Fibroblast of villous mesenchyme (primary cell): ENCODE measurements around the gene FKBP11. TPM values are rescaled to one million over a fixed set of nuclear protein-coding genes. Genes with fewer than 3 reads are reported as not detected.

ENCODE experiments used
- DNase-seq: peaks from one replicate; pipeline ENCODE4 v3.0.0-alpha.2; 2010; ENCODE audit warnings: low read depth
- H3K4me3 ChIP-seq: 2 replicates; pipeline ENCODE4 v1.5.1; 2011; ENCODE audit warnings: low read depth, mild to moderate bottlenecking, low read length
- total RNA-seq: library from RNA; depleted of rRNA; stranded (reverse); fragments of >200 nt; gene quantifications from 2 replicates; pipeline ENCODE4 v1.2.3, GENCODE V29; 2012
- TF ChIP-seq, protein P1 (sequence below): IDR thresholded peaks from 2 replicates; pipeline ENCODE4 v1.5.1; 2012; ENCODE audit warnings: low read depth, mild to moderate bottlenecking, low read length; ENCODE audit not compliant: insufficient read depth

Gene FKBP11
- 21.9 and 25.5 TPM in 2 replicates for total RNA-seq

DNA sequence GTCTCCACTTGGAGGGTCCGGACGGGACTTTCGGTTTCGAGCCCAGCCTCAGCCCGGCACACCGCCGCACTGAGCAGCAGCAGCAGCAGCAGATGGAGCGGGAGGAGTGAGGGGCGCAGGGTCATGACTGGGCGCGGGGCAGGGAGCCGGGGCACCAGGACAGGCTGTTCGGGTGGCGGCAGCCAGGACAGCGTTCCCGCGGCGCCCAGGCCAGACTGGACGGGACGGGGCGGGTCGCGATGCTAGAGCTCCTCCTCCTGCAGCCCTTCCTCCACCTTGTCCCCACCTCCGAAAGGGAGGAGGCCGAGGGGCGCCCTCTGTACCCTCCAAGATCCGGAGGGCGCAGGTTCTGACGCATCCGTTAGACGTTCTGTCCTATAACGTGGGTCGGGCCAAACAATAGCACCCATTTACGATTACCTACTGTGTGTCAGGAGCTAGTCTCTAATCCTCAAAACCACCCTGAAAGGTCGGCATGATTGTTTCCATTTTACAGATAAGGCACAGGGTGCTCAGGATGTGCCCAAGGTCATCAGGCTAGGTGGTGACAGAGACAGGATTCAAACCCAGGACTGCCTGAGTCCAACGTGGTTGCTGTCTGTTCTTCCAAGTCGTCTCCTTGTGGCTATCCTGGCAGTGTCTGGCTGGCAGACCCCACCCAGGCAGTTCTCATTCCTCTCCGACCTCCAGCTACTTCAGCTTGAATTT is at the start of gene FKBP11:
Gene FKBP11, minus strand, starts transcription at position 189 of the 708 bp plus-strand sequence. Its CDS starts 64 bp downstream, at position 125.
- peak within 1 kb of the TSS; percentile 76 for H3K4me3 ChIP-seq
- TF ChIP-seq, protein P1, sequence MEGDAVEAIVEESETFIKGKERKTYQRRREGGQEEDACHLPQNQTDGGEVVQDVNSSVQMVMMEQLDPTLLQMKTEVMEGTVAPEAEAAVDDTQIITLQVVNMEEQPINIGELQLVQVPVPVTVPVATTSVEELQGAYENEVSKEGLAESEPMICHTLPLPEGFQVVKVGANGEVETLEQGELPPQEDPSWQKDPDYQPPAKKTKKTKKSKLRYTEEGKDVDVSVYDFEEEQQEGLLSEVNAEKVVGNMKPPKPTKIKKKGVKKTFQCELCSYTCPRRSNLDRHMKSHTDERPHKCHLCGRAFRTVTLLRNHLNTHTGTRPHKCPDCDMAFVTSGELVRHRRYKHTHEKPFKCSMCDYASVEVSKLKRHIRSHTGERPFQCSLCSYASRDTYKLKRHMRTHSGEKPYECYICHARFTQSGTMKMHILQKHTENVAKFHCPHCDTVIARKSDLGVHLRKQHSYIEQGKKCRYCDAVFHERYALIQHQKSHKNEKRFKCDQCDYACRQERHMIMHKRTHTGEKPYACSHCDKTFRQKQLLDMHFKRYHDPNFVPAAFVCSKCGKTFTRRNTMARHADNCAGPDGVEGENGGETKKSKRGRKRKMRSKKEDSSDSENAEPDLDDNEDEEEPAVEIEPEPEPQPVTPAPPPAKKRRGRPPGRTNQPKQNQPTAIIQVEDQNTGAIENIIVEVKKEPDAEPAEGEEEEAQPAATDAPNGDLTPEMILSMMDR = no peak
- DNase-seq = peak; percentile 57

DNA sequence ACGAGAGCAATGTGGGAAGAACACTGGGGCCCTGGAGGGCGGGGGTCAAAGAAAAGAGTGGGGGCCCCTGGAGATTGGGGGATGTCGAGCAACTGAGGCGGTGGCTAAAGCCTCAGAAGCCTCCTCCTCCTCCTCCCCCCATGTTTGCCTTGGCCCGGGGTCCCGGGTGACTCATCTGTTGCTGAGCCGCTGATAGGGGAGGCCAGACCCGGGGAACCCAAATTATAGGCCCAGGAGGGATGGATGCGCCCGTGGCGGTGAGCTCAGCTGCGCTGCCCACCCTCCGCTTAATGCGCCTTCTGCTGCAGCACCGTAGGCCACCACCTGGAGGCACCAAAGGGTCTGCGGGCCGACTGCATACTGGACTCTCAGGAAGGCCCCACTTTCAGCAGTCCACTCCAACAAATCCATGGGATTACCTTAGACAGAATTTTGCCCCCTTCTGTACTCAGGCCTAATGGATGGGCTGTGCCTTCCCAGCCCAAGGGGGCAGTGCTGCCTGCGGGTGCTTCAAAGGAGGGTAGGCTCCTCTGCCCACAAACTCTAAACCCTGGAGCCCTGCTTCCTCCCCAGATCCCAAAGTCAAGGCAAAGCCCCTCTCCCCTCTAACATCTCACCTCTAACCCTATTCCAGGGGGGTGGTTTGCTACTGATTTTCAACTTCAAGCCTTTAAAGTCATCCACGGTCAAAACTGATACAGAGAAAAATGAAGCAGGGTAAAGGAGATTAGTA is 48.8 kb upstream of the FKBP11 start:
- TF ChIP-seq, protein P1 = peak; percentile 42
- DNase-seq = no peak
- no peak overlapping the region for H3K4me3 ChIP-seq

DNA sequence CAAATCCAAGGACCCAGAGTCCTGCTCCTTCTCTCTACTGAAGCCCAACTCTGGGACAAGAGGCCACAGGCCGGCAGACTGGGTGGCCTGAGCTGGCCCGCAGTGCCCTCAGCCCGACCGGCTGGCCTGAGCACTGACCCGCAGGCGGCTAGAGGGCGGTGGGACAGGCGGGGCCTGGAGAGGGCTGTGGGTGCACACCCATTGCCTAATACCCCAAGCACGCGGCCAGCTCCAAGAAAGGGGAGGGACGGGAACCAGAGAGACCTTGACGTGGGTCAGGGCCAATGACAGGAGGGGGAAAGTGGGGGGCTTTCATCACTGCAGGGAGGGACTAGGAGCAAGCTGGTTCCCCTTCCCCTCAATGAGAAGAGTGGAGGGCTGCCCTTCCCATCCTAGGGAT is 48.2 kb upstream of the FKBP11 start:
- DNase-seq = peak; percentile 39
- TF ChIP-seq, protein P1 = no peak
- no peak overlapping the region for H3K4me3 ChIP-seq

- no peak overlapping the region for H3K4me3 ChIP-seq
- TF ChIP-seq, protein P1 = no peak
- DNase-seq = no peak
These were observed 47.7 kb upstream of the FKBP11 start for GRCh38 chr12:48972952-48973483.

DNA sequence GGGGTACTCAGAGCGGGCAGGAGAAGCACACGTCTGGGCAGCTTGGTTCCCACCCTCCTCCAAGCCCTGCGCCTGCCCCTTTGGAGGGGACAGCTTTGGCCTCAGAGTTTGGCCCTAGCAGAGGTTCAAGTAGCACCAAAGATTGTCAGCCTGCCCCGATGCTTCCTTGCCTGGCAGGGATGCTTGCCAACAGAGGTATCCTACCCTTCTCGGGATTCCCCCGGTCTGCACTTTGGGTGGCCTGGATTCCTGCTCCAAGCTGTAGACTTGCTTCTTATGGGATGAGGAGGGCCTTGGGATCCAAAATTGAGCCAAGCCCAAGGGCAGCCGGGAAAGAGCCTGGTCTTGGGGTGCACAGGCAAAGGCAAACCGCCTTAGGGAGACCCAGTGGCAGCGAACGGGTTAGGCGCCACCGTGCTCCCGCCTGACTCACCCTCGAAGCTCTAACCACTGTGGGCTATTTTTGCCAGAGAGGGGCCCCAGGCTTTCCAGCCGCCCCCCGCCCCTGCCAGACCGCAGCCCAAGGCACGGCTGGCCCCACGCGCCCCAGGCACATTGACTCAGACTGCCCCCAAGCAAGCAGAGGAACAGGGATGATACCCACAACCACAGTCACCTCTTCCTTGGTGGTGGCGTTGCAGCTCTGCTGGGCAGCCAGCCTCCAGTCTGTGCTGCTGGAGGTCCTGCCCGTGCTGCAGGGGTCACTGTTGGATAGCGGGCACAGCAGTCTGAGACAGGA is 47.1 kb upstream of the FKBP11 start:
- H3K4me3 ChIP-seq = no peak overlapping the region
- TF ChIP-seq, protein P1 = no peak
- no peak for DNase-seq

- no peak for DNase-seq
- peak overlapping the region; percentile 48 for H3K4me3 ChIP-seq
- TF ChIP-seq, protein P1 = no peak
These were observed 45.5 kb upstream of the FKBP11 start for GRCh38 chr12:48970702-48971334.
